Kidney (tissue), 14 donors: Measurements from ENCODE around the gene UGT1A3. TPM values are rescaled to one million over a fixed set of nuclear protein-coding genes. Genes with fewer than 3 reads are reported as not detected.

Experiments
- DNase-seq, 5 donors: peaks; one replicate each; pipeline ENCODE4 v3.0.0-alpha.2; 2013 to 2020
- FAIRE-seq: peaks from 2 replicates; lab custom pipeline; 2012; peaks lifted over from hg19 to GRCh38; lab: Jason Lieb, UNC
- H3K27ac ChIP-seq, 2 donors: one replicate each; pipeline ENCODE4 v1.7.0; 2013; ENCODE audit warnings: low read depth in 2 of 2, low read length in 2 of 2, inconsistent platforms in 1 of 2
- H3K27me3 ChIP-seq: one replicate; pipeline ENCODE4 v1.7.1; 2013; ENCODE audit warnings: low read length, inconsistent platforms; ENCODE audit not compliant: control insufficient read depth, insufficient read depth
- H3K36me3 ChIP-seq, 3 donors: one replicate each; pipeline versions ENCODE4 v1.7.0 to v1.7.1; 2013; ENCODE audit warnings: low read length in 3 of 3, control low read depth in 1 of 3, inconsistent platforms in 1 of 3; ENCODE audit not compliant: insufficient read depth in 3 of 3, control insufficient read depth in 2 of 3
- H3K4me1 ChIP-seq, 3 donors: one replicate each; pipeline versions ENCODE4 v1.7.0 to v1.7.1; 2013; ENCODE audit warnings: low read length in 3 of 3, inconsistent platforms in 1 of 3, low read depth in 1 of 3; ENCODE audit not compliant: control insufficient read depth in 2 of 3, insufficient read depth in 2 of 3
- H3K4me3 ChIP-seq, 3 donors: one replicate each; pipeline versions ENCODE4 v1.7.0 to v1.8.1; 2013; ENCODE audit warnings: low read length in 3 of 3, control low read depth in 1 of 3, inconsistent platforms in 1 of 3
- H3K9ac ChIP-seq, 3 donors: one replicate each; pipeline versions ENCODE4 v1.7.0 to v1.7.1; 2013; ENCODE audit warnings: low read length in 3 of 3, control low read depth in 1 of 3, inconsistent platforms in 1 of 3
- H3K9me3 ChIP-seq, 3 donors: one replicate each; pipeline versions ENCODE4 v1.7.0 to v1.7.1; 2013; ENCODE audit warnings: low read length in 3 of 3, control low read depth in 1 of 3, inconsistent platforms in 1 of 3; ENCODE audit not compliant: control insufficient read depth in 2 of 3, insufficient read depth in 1 of 3
- intact Hi-C: fragments of 100-400 bp; cut with DNase I; formaldehyde crosslinking; loops from one replicate; pipeline ENCODE4 v1.11.1; 2022
- polyA plus RNA-seq: library from polyadenylated mRNA; stranded (reverse); fragments of 350-450 nt; fragmentation: Illumina TruSeq; extraction: RNeasy Lipid Tissue Mini Kit (QIAGEN cat#74804); gene quantifications from one replicate; pipeline ENCODE4 v1.2.3, GENCODE V29; 2014; ENCODE audit warnings: low read depth, low replicate concordance; ENCODE audit not compliant: insufficient read depth
- total RNA-seq: library from RNA; stranded (reverse); fragmentation: NEBNext Ultra II Directional; extraction: Animal tissue kit (Norgen Biotek cat#: 25700); gene quantifications from one replicate; pipeline ENCODE4 v1.2.1, GENCODE V29; 2021
- TF ChIP-seq, protein P1 (sequence below): IDR thresholded peaks from 3 replicates; pipeline ENCODE4 v1.5.1; 2012; ENCODE audit warnings: mild to moderate bottlenecking, moderate library complexity, borderline replicate concordance; ENCODE audit not compliant: insufficient read depth; ENCODE audit errors: extremely low read depth
- donor health status: control.
- donor health status: control.
- donor health status: control.
- donor health status: control.
- donor health status: control.
- donor health status: DM: yes; HTN: yes; CAD: no.
- donor health status: Normal renal cell carcinoma (clear cell type).

UGT1A3 gene
- total and polyA plus RNA-seq, 2 donors from 2014 or later = 0.47 to 0.57 TPM

GRCh38 chr2:233810385-233810784, 81.5 kb downstream of the UGT1A3 start:
- no peak overlapping the region for H3K27ac ChIP-seq
- no peak overlapping the region for H3K9ac ChIP-seq
- no peaks in the 10 kb centered on the region for H3K4me1 ChIP-seq
- FAIRE-seq (no peak), DNase-seq (peak in 1 of 5 donors; percentile 2)
- H3K27me3 ChIP-seq = no peaks in the 10 kb centered on the region
- intact Hi-C loops = no loop called here
- H3K36me3 ChIP-seq = no peaks in the 10 kb centered on the region
- H3K9me3 ChIP-seq = no peaks in the 10 kb centered on the region
- H3K4me3 ChIP-seq = no peak overlapping the region
- TF ChIP-seq, protein P1, sequence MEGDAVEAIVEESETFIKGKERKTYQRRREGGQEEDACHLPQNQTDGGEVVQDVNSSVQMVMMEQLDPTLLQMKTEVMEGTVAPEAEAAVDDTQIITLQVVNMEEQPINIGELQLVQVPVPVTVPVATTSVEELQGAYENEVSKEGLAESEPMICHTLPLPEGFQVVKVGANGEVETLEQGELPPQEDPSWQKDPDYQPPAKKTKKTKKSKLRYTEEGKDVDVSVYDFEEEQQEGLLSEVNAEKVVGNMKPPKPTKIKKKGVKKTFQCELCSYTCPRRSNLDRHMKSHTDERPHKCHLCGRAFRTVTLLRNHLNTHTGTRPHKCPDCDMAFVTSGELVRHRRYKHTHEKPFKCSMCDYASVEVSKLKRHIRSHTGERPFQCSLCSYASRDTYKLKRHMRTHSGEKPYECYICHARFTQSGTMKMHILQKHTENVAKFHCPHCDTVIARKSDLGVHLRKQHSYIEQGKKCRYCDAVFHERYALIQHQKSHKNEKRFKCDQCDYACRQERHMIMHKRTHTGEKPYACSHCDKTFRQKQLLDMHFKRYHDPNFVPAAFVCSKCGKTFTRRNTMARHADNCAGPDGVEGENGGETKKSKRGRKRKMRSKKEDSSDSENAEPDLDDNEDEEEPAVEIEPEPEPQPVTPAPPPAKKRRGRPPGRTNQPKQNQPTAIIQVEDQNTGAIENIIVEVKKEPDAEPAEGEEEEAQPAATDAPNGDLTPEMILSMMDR = no peak

- H3K4me1 ChIP-seq = no peaks in the 10 kb centered on the region
- no peak for FAIRE-seq
- intact Hi-C loops = no loop called here
- TF ChIP-seq, protein P1 = no peak
- H3K9me3 ChIP-seq = no peaks in the 10 kb centered on the region
- H3K4me3 ChIP-seq = no peak overlapping the region
- no peaks in the 10 kb centered on the region for H3K27me3 ChIP-seq
- DNase-seq = peak in 1 of 5 donors; percentile 1
- no peaks in the 10 kb centered on the region for H3K36me3 ChIP-seq
- H3K27ac ChIP-seq = no peak overlapping the region
- H3K9ac ChIP-seq = no peak overlapping the region
These were observed 82.2 kb downstream of the UGT1A3 start for GRCh38 chr2:233811087-233811486.

DNA sequence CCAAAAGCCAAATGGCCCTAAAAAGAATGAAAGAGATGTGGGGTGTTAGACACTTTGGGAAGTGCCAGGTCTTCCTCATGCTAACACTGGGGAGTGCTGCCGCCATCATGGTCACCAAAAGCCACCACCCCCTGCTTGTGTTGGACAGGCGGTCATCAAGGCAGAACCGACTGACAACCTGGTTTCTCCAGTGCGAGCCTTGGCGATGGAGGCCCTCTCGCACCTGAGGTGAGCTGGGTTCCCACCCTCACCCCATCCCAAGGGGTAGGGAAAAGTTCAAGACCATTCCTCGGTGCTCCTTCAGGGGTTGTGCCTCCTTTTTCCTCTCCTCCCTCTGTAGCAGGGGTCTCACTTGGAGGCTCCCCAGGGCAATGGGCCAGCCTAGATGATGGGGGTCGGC, 82.9 kb downstream of the UGT1A3 start:
- intact Hi-C loops = no loop called here
- Histone ChIP-seq H3K27ac (no peak overlapping the region), H3K27me3 (no peaks in the 10 kb centered on the region)

More for the DNA sequence above, 82.9 kb downstream of the UGT1A3 start:
- Histone ChIP-seq H3K4me3 (no peak overlapping the region), H3K9ac (no peak overlapping the region), H3K4me1 (no peaks in the 10 kb centered on the region), H3K9me3 (no peaks in the 10 kb centered on the region), H3K36me3 (no peaks in the 10 kb centered on the region)
- FAIRE-seq = no peak
- peak in 2 of 5 donors; percentile 15 to 40 for DNase-seq
- TF ChIP-seq, protein P1 = no peak
